Measurements from ENCODE around the gene XRCC4. TPM values are rescaled to one million over a fixed set of nuclear protein-coding genes. Genes with fewer than 3 reads are reported as not detected.

XRCC4 gene
- total and polyA plus RNA-seq, 2 of the 13 experiments (the other 11 are each of a cell fraction or from before 2014, with no cell fraction given): 2.8 to 12.6 TPM

DNA sequence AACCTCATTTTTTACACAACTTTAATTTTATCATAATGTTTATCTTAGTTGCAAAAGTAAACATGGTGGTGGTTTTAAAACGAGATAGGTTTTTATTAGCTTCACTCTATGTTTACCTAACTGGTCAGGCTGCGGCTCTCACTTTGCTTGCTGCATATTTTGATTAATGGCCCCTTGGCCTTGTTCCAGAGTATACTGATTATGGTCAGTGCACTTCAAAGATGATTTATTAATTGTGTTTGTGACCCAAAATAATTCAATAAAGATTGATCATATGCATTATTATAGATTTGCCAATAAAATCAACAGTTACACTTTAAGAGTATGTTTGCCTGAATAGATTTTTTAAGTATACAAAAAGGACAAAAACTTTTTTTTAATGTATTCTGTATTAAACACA is 188.0 kb downstream of the XRCC4 start:
- WGBS (ENCODE audit: low lambda C conversion rate): 32% methylated on average over 2 of the region's 2 CpGs
- Histone ChIP-seq H3K36me3 (replicated peaks in 1 of 2; ENCODE audit: control insufficient read depth in 1 of 2, insufficient read depth in 2 of 2, low read length in 2 of 2) (no peaks in the 10 kb centered on the region), H3K4me1 (ENCODE audit: insufficient read depth, low read length) (peaks cover 6% of the 10 kb centered on the region; the same call in 1 of the 2 replicates), H3K9me3 (ENCODE audit: low read length) (no peaks in the 10 kb centered on the region), H3K4me3 (replicated peaks in 1 of 3; ENCODE audit: insufficient read depth in 1 of 3, low read depth in 2 of 3, low read length in 3 of 3) (no peak overlapping the region), H4K20me1 (ENCODE audit: insufficient read depth, low read length) (no peaks in the 10 kb centered on the region), H3K27ac (ENCODE audit: extremely low read length, insufficient read depth, low read length) (no peak overlapping the region), H3K27me3 (ENCODE audit: control insufficient read depth in 1 of 2, insufficient read depth in 2 of 2, low read length in 2 of 2) (no peaks in the 10 kb centered on the region), H3K79me2 (ENCODE audit: insufficient read depth, low read length) (no peaks in the 10 kb centered on the region), H3K9ac (ENCODE audit: insufficient read depth, low read depth, low read length) (no peak overlapping the region), H3K4me2 (ENCODE audit: low read depth, low read length) (no peak overlapping the region), H2AFZ (ENCODE audit: low read length) (no peak overlapping the region)
- TF ChIP-seq ATAD3A (CRISPR knock-in tag; IDR thresholded peaks at IDR 0.05) (no peak), THAP11 (CRISPR knock-in tag; IDR thresholded peaks at IDR 0.05) (no peak), ZNF138 (CRISPR knock-in tag; IDR thresholded peaks at IDR 0.05; ENCODE audit: low read depth) (no peak), FOXA3 (CRISPR knock-in tag; IDR thresholded peaks at IDR 0.05) (peak; percentile 37; the same call in 1 of the 2 replicates), ZSCAN12 (CRISPR knock-in tag; IDR thresholded peaks at IDR 0.05) (no peak)
- no TSS peak for BruUV-seq (replicated peaks)
- ATAC-seq (no peak), FAIRE-seq (no peak), DNase-seq (ENCODE audit: low spot score) (peak; percentile 33)
- intact Hi-C loops (cut with micrococcal nuclease; ENCODE audit: unreplicated experiment) (no loop called here), in situ Hi-C loops (cut with HindIII; ENCODE audit: extremely low pct_ligation_motif_present, low pct_unique_long_range_greater_than_20kb) (no loop called here)
- ChIA-PET CTCF (ENCODE audit: low intra/inter-chr PET ratio, low total read pairs) (no interaction called here), POLR2A (no interaction called here)

- no peaks in the 10 kb centered on the region for H4K20me1 ChIP-seq (ENCODE audit: insufficient read depth, low read length)
- intact Hi-C loops (cut with micrococcal nuclease; ENCODE audit: unreplicated experiment): no loop called here
- ATAC-seq (no peak), FAIRE-seq (no peak), DNase-seq (ENCODE audit: low spot score) (no peak)
- TF ChIP-seq REL (CRISPR knock-in tag; conservative IDR thresholded peaks at IDR 0.05) (no peak), ZNF343 (CRISPR knock-in tag; IDR thresholded peaks at IDR 0.05) (no peak), RXRB (CRISPR knock-in tag; IDR thresholded peaks at IDR 0.05; ENCODE audit: borderline replicate concordance) (no peak), HDAC6 (IDR thresholded peaks at IDR 0.05; ENCODE audit: low read depth, low read length) (no peak)
- H3K36me3 ChIP-seq (replicated peaks in 1 of 2; ENCODE audit: control insufficient read depth in 1 of 2, insufficient read depth in 2 of 2, low read length in 2 of 2): no peaks in the 10 kb centered on the region
- no peak overlapping the region for H2AFZ ChIP-seq (ENCODE audit: low read length)
- H3K4me1 ChIP-seq (ENCODE audit: insufficient read depth, low read length): peaks cover 3% of the 10 kb centered on the region; the same call in 1 of the 2 replicates
- H3K27me3 ChIP-seq (ENCODE audit: control insufficient read depth in 1 of 2, insufficient read depth in 2 of 2, low read length in 2 of 2): no peaks in the 10 kb centered on the region
- no peaks in the 10 kb centered on the region for H3K9me3 ChIP-seq (ENCODE audit: low read length)
- H3K9ac ChIP-seq (ENCODE audit: insufficient read depth, low read depth, low read length): no peak overlapping the region
- H3K4me2 ChIP-seq (ENCODE audit: low read depth, low read length): no peak overlapping the region
- in situ Hi-C loops (cut with HindIII; ENCODE audit: extremely low pct_ligation_motif_present, low pct_unique_long_range_greater_than_20kb): no loop called here
- WGBS (ENCODE audit: low lambda C conversion rate): 97% methylated on average over 1 of the region's 1 CpG
- no peak overlapping the region for H3K27ac ChIP-seq (ENCODE audit: extremely low read length, insufficient read depth, low read length)
- H3K79me2 ChIP-seq (ENCODE audit: insufficient read depth, low read length): no peaks in the 10 kb centered on the region
- ChIA-PET CTCF (ENCODE audit: low intra/inter-chr PET ratio, low total read pairs) (no interaction called here), POLR2A (no interaction called here)
- no TSS peak for BruUV-seq (replicated peaks)
- H3K4me3 ChIP-seq (replicated peaks in 1 of 3; ENCODE audit: insufficient read depth in 1 of 3, low read depth in 2 of 3, low read length in 3 of 3): no peak overlapping the region
Measured at GRCh38 chr5:83270311-83270710, 193.0 kb downstream of the XRCC4 start.
